Peyer's patch (tissue), 4 donors: ENCODE results near the gene CRISP3. TPM values are rescaled to one million over a fixed set of nuclear protein-coding genes. Genes with fewer than 3 reads are reported as not detected.

Experiments used
- DNase-seq, 3 donors: peaks; one replicate each; pipeline ENCODE4 v3.0.0-alpha.2; 2017 to 2019
- H3K27ac ChIP-seq, 4 donors: fragments of 200-600 bp; sonication (generic); one replicate each; pipeline ENCODE4 v1.5.1; 2016 to 2019
- H3K27me3 ChIP-seq, 2 donors: fragments of 200-600 bp; sonication (generic); one replicate each; pipeline ENCODE4 v1.5.1; 2019
- H3K36me3 ChIP-seq, 3 donors: fragments of 200-600 bp; sonication (generic); one replicate each; pipeline ENCODE4 v1.5.1; 2016 to 2019
- H3K4me1 ChIP-seq, 4 donors: fragments of 200-600 bp; sonication (generic); one replicate each; pipeline ENCODE4 v1.5.1; 2016 to 2019
- H3K4me3 ChIP-seq, 4 donors: fragments of 200-600 bp; sonication (generic); 1 replicate in 3 of 4; 2 replicates in 1 of 4; pipeline ENCODE4 v1.5.1; 2016 to 2019; ENCODE audit warnings: mild to moderate bottlenecking in 1 of 4
- H3K9me3 ChIP-seq, 4 donors: fragments of 200-600 bp; sonication (generic); one replicate each; pipeline ENCODE4 v1.5.1; 2016 to 2019; ENCODE audit warnings: mild to moderate bottlenecking in 1 of 4
- POLR2A ChIP-seq, 2 donors: fragments of 450-650 bp; IDR thresholded peaks; one replicate each; pipeline ENCODE4 v1.5.1; 2017; ENCODE audit warnings: antibody characterized with exemption in 2 of 2, mild to moderate bottlenecking in 2 of 2, moderate library complexity in 2 of 2
- total RNA-seq, 4 donors: library from RNA; depleted of rRNA; stranded (reverse); fragments of >200 nt; gene quantifications; one replicate each; pipeline ENCODE4 v1.1.0, GENCODE V29; 2016
- TF ChIP-seq, protein P1 (sequence below), 6 experiments: fragments of 450-650 bp in 4 of 6; fragments of 200-600 bp in 2 of 6; sonication (generic) in 1 of 6; IDR thresholded peaks; one replicate each; pipeline ENCODE4 v1.5.1; 2017 to 2019; ENCODE audit warnings: antibody characterized with exemption in 6 of 6, mild to moderate bottlenecking in 3 of 6, moderate library complexity in 1 of 6

Gene CRISP3
- total RNA-seq, 4 donors from 2014 or later: not detected

GRCh38 chr6:49721297-49721696, 22.9 kb downstream of the CRISP3 start:
- H3K36me3 ChIP-seq: no peaks in the 10 kb centered on the region
- TF ChIP-seq, protein P1, sequence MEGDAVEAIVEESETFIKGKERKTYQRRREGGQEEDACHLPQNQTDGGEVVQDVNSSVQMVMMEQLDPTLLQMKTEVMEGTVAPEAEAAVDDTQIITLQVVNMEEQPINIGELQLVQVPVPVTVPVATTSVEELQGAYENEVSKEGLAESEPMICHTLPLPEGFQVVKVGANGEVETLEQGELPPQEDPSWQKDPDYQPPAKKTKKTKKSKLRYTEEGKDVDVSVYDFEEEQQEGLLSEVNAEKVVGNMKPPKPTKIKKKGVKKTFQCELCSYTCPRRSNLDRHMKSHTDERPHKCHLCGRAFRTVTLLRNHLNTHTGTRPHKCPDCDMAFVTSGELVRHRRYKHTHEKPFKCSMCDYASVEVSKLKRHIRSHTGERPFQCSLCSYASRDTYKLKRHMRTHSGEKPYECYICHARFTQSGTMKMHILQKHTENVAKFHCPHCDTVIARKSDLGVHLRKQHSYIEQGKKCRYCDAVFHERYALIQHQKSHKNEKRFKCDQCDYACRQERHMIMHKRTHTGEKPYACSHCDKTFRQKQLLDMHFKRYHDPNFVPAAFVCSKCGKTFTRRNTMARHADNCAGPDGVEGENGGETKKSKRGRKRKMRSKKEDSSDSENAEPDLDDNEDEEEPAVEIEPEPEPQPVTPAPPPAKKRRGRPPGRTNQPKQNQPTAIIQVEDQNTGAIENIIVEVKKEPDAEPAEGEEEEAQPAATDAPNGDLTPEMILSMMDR (IDR thresholded peaks at IDR 0.05): no peak
- TF ChIP-seq POLR2A (IDR thresholded peaks at IDR 0.05): no peak
- H3K27ac ChIP-seq: no peak overlapping the region
- no peaks in the 10 kb centered on the region for H3K4me1 ChIP-seq
- no peak overlapping the region for H3K4me3 ChIP-seq
- H3K9me3 ChIP-seq: no peaks in the 10 kb centered on the region
- no peak for DNase-seq
- no peaks in the 10 kb centered on the region for H3K27me3 ChIP-seq

- Histone ChIP-seq H3K4me1 (no peaks in the 10 kb centered on the region), H3K4me3 (no peak overlapping the region), H3K36me3 (no peaks in the 10 kb centered on the region), H3K27me3 (no peaks in the 10 kb centered on the region), H3K9me3 (no peaks in the 10 kb centered on the region), H3K27ac (no peak overlapping the region)
- no peak for DNase-seq
- TF ChIP-seq, protein P1 (IDR thresholded peaks at IDR 0.05): no peak
Measured at GRCh38 chr6:49720372-49720771, 23.8 kb downstream of the CRISP3 start.

DNA sequence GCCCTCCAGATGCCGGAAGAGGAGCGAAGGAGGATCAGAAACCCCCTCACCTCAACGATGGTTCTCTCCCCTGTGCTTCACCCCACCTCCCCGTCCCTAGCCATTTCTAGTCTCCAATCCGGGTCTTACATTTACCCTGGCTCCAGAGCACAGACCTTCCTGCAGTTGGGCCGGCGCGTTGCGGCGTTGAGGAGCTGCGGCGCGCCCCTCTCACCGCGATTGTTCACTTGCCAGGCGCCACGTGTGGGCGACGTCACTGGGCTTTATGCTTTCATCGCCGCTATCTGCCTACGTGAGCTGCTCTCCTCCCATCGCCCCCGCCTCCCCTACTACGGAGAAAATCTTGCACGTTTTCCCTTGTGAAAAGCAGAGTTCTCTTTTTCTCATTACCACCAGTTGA, 30.8 kb downstream of the CRISP3 start, which contains the start of gene CRISP2:
Gene CRISP2, minus strand, starts transcription at position 198 of the 400 bp plus-strand sequence. CDS start 4,347 bp downstream, outside the sequence.
- Histone ChIP-seq H3K27ac (no peak within 1 kb of the TSS), H3K27me3 (no peaks in the 10 kb centered on the region), H3K4me3 (no peak within 1 kb of the TSS), H3K9me3 (no peaks in the 10 kb centered on the region), H3K36me3 (no peaks in the 10 kb centered on the region), H3K4me1 (no peaks in the 10 kb centered on the region)
- DNase-seq: peak in 1 of 3 donors; percentile 39
- TF ChIP-seq, protein P1 (IDR thresholded peaks at IDR 0.05): no peak
- no peak for TF ChIP-seq POLR2A (IDR thresholded peaks at IDR 0.05)

GRCh38 chr6:49698478-49698877, 45.7 kb downstream of the CRISP3 start:
- H3K27me3 ChIP-seq: no peaks in the 10 kb centered on the region
- H3K9me3 ChIP-seq: no peaks in the 10 kb centered on the region
- no peak for DNase-seq
- no peak overlapping the region for H3K4me3 ChIP-seq
- TF ChIP-seq, protein P1 (IDR thresholded peaks at IDR 0.05): no peak
- TF ChIP-seq POLR2A (IDR thresholded peaks at IDR 0.05): no peak
- H3K36me3 ChIP-seq: no peaks in the 10 kb centered on the region
- no peak overlapping the region for H3K27ac ChIP-seq
- H3K4me1 ChIP-seq: no peaks in the 10 kb centered on the region

DNA sequence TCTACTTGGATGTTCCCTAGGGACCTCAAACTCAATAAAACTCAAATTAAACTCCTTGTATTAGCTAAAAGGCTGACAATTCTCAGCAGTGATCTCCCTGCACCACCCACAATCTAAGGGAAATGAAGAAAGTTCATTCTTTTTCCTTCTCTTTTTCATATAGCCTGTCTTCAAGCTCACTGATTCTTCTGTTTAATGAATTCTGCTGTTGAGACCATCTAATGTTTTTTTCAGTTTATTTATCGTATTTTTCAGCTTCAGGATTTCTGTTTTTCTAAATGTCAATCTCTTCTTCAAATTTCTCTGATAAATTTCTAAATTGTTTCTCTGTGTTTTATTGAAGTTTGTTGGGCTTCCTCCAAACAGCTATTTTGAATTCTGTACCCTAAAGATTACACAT, 50.7 kb downstream of the CRISP3 start:
- H3K9me3 ChIP-seq: no peaks in the 10 kb centered on the region
- H3K36me3 ChIP-seq: no peaks in the 10 kb centered on the region
- H3K4me1 ChIP-seq: no peaks in the 10 kb centered on the region
- no peaks in the 10 kb centered on the region for H3K27me3 ChIP-seq
- TF ChIP-seq POLR2A (IDR thresholded peaks at IDR 0.05): no peak
- TF ChIP-seq, protein P1 (IDR thresholded peaks at IDR 0.05): no peak
- H3K27ac ChIP-seq: no peak overlapping the region
- no peak for DNase-seq
- no peak overlapping the region for H3K4me3 ChIP-seq

DNA sequence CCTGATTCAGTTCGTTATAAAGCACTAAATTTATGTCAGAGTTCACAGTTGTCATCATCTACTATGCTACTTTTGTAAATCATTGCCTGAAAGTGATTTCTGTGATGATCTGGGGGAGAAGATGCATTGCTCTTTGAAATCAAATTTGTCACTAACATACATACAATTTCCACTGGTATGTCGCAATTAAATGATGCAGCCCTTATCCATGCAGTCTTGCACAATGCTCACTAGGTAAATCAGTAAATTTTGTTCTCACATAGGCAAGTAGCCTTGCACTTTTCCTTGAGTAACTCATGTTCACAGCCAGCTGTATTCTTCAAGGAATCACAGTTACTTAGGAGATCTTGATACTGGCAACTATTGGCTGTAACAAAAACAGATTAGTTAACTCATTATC, 51.7 kb downstream of the CRISP3 start:
- TF ChIP-seq, protein P1 (IDR thresholded peaks at IDR 0.05): no peak
- TF ChIP-seq POLR2A (IDR thresholded peaks at IDR 0.05): no peak
- no peak overlapping the region for H3K27ac ChIP-seq
- no peak for DNase-seq
- no peaks in the 10 kb centered on the region for H3K27me3 ChIP-seq
- no peaks in the 10 kb centered on the region for H3K36me3 ChIP-seq
- H3K4me1 ChIP-seq: no peaks in the 10 kb centered on the region
- no peak overlapping the region for H3K4me3 ChIP-seq
- no peaks in the 10 kb centered on the region for H3K9me3 ChIP-seq
